ENCODE measurements around the gene ANXA2R. TPM values are rescaled to one million over a fixed set of nuclear protein-coding genes. Genes with fewer than 3 reads are reported as not detected.

The ANXA2R gene
- total and polyA plus RNA-seq, 2 donors (not counting 1 experiment from before 2014, with no cell fraction given), result 0.61 to 1.8 TPM

DNA sequence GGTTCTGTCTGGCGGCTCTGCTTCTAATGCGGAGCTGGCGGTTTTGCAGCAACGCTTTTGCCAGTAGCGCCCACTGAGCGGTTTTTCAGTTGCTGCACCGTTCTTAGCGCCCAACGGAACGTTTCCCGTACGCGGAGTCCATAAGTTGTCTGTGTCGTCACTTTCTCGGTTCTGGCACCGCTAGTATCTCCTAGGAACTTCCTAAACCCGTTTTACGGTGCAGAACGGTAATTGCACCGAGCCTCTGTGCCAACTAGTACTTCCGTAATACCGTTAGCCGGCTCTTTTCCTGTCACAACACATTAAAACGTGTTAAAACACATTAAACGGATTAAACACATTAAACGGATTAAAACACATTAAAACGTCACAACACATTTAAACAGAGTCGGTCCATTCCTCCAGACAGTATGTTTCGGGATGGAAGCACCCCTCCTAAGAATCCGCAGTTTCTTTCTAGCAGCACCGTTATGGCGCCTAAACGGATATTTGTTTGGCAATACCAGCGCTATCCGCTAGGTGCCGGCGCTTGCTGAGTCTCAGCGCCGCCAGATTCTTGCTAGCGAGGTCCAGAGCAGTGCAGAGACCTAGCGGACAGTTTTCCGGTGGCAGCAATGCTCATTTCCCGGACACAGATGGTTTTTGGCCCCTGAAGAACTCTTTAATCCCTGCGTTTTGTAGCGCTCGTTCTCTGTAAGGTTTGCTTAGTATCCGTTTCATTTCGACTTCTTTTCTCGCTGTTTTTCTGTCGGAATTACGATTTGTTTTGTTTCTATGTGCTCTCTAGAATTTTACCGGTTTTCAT is 45.4 kb downstream of the ANXA2R start:
- Histone ChIP-seq H3K27me3 (ENCODE audit: control insufficient read depth, insufficient read depth, low read length) (no peaks in the 10 kb centered on the region), H3K27ac (ENCODE audit: insufficient read depth, low read length) (peak overlapping the region; percentile 81), H3K9me3 (ENCODE audit: control insufficient read depth, insufficient read depth, low read depth, low read length) (no peaks in the 10 kb centered on the region), H3K36me3 (ENCODE audit: control insufficient read depth, insufficient read depth, low read length) (no peaks in the 10 kb centered on the region), H3K4me3 (replicated peaks in 1 of 4; ENCODE audit: control extremely low read depth in 1 of 4, insufficient read depth in 1 of 4, low read depth in 3 of 4, low read length in 4 of 4) (peak overlapping the region; percentile 13 to 87 (median 50)), H3K4me1 (ENCODE audit: control insufficient read depth, extremely low read depth, insufficient read depth, low read length) (no peaks in the 10 kb centered on the region), H4K20me1 (ENCODE audit: control insufficient read depth, extremely low read depth, insufficient read depth, low read length) (no peaks in the 10 kb centered on the region), H2AFZ (ENCODE audit: low read length) (peak overlapping the region; percentile 83), H3K9ac (ENCODE audit: insufficient read depth, low read length) (no peak overlapping the region), H3K4me2 (ENCODE audit: extremely low read depth, insufficient read depth, low read length) (peak overlapping the region; percentile 92), H3K79me2 (ENCODE audit: control insufficient read depth, insufficient read depth, low read length) (peaks cover 5% of the 10 kb centered on the region)
- peak; percentile 86 to 88 for TF ChIP-seq CTCF (conservative IDR thresholded peaks at IDR 0.05 in 1 of 2, IDR thresholded peaks at IDR 0.05 in 1 of 2; ENCODE audit: low read depth in 1 of 2, low read length in 2 of 2)
- TF ChIP-seq EZH2 (IDR thresholded peaks at IDR 0.05; ENCODE audit: low read length, missing control alignments), result no peak
- DNase-seq (ENCODE audit: low read depth in 2 of 2), result peak; percentile 94 to 97

- TF ChIP-seq EZH2 (IDR thresholded peaks at IDR 0.05; ENCODE audit: low read length, missing control alignments) (no peak), CTCF (conservative IDR thresholded peaks at IDR 0.05 in 1 of 2, IDR thresholded peaks at IDR 0.05 in 1 of 2; ENCODE audit: low read depth in 1 of 2, low read length in 2 of 2) (no peak)
- H3K9me3 ChIP-seq (ENCODE audit: control insufficient read depth, insufficient read depth, low read depth, low read length), result no peaks in the 10 kb centered on the region
- H3K9ac ChIP-seq (ENCODE audit: insufficient read depth, low read length), result no peak overlapping the region
- H3K36me3 ChIP-seq (ENCODE audit: control insufficient read depth, insufficient read depth, low read length), result no peaks in the 10 kb centered on the region
- H3K4me1 ChIP-seq (ENCODE audit: control insufficient read depth, extremely low read depth, insufficient read depth, low read length), result no peaks in the 10 kb centered on the region
- no peaks in the 10 kb centered on the region for H4K20me1 ChIP-seq (ENCODE audit: control insufficient read depth, extremely low read depth, insufficient read depth, low read length)
- no peaks in the 10 kb centered on the region for H3K27me3 ChIP-seq (ENCODE audit: control insufficient read depth, insufficient read depth, low read length)
- no peak for DNase-seq (ENCODE audit: low read depth in 2 of 2)
- H3K4me3 ChIP-seq (replicated peaks in 1 of 4; ENCODE audit: control extremely low read depth in 1 of 4, insufficient read depth in 1 of 4, low read depth in 3 of 4, low read length in 4 of 4), result peak overlapping the region; percentile 13 to 87 (median 50)
- peak overlapping the region; percentile 75 for H2AFZ ChIP-seq (ENCODE audit: low read length)
- peak overlapping the region; percentile 92 for H3K4me2 ChIP-seq (ENCODE audit: extremely low read depth, insufficient read depth, low read length)
- peak overlapping the region; percentile 81 for H3K27ac ChIP-seq (ENCODE audit: insufficient read depth, low read length)
- peaks cover 5% of the 10 kb centered on the region for H3K79me2 ChIP-seq (ENCODE audit: control insufficient read depth, insufficient read depth, low read length)
Observed at GRCh38 chr5:42994246-42994554, 45.9 kb downstream of the ANXA2R start.

DNA sequence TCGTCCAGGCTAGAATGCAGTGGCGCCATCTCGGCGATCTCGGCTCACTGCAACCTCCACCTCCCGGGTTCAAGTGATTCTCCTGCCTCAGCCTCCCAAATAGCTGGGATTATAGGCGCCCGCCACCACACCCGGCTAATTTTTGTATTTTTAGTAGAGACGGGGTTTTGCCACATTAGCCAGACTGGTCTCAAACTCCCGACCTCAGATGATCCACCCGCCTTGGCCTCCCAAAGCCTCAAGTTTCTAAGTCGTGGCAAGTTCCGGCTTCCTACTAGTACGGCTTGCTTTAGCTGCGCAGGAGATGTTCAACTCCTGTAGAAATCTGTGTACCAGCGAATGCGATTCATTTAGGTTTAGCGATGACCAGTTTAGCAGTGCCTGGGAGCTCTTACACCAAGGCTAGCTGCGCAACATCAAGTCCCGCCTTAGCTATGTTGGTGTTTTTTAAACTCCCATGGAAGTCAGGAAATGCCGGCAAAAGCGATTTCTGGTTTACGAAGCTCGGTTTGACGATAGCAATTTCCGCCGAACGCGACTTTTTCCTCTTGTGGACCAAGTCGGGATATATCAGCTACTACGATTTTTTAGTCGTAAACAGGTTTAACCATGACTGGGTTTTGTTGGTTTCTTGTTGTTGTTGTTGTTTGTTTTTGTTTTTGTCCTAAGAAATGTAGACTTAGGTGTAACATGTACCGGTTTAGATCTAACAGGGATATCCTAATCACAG is 46.4 kb downstream of the ANXA2R start:
- Histone ChIP-seq H3K27ac (ENCODE audit: insufficient read depth, low read length) (peak overlapping the region; percentile 81), H2AFZ (ENCODE audit: low read length) (peak overlapping the region; percentile 60), H3K36me3 (ENCODE audit: control insufficient read depth, insufficient read depth, low read length) (no peaks in the 10 kb centered on the region), H4K20me1 (ENCODE audit: control insufficient read depth, extremely low read depth, insufficient read depth, low read length) (no peaks in the 10 kb centered on the region), H3K9me3 (ENCODE audit: control insufficient read depth, insufficient read depth, low read depth, low read length) (no peaks in the 10 kb centered on the region), H3K4me1 (ENCODE audit: control insufficient read depth, extremely low read depth, insufficient read depth, low read length) (no peaks in the 10 kb centered on the region), H3K4me3 (replicated peaks in 1 of 4; ENCODE audit: control extremely low read depth in 1 of 4, insufficient read depth in 1 of 4, low read depth in 3 of 4, low read length in 4 of 4) (peak overlapping the region in 2 of 4 experiments; percentile 61 to 87), H3K79me2 (ENCODE audit: control insufficient read depth, insufficient read depth, low read length) (peaks cover 5% of the 10 kb centered on the region), H3K27me3 (ENCODE audit: control insufficient read depth, insufficient read depth, low read length) (no peaks in the 10 kb centered on the region), H3K4me2 (ENCODE audit: extremely low read depth, insufficient read depth, low read length) (no peak overlapping the region), H3K9ac (ENCODE audit: insufficient read depth, low read length) (no peak overlapping the region)
- TF ChIP-seq CTCF (conservative IDR thresholded peaks at IDR 0.05 in 1 of 2, IDR thresholded peaks at IDR 0.05 in 1 of 2; ENCODE audit: low read depth in 1 of 2, low read length in 2 of 2) (no peak), EZH2 (IDR thresholded peaks at IDR 0.05; ENCODE audit: low read length, missing control alignments) (no peak)
- peak; percentile 88 to 93 for DNase-seq (ENCODE audit: low read depth in 2 of 2)
